Esophagus muscularis mucosa (tissue), 4 donors: ENCODE measurements around the gene RCOR1. TPM values are rescaled to one million over a fixed set of nuclear protein-coding genes. Genes with fewer than 3 reads are reported as not detected.

Experiments used
- DNase-seq: peaks from one replicate; pipeline ENCODE4 v3.0.0-alpha.2; 2017; ENCODE audit errors: extremely low spot score
- H3K27ac ChIP-seq, 4 donors: fragments of 200-600 bp; sonication (generic); replicated peaks in 1 of 4; 1 replicate in 3 of 4; 2 replicates in 1 of 4; pipeline ENCODE4 v1.5.1; 2016 to 2019; ENCODE audit warnings: mild to moderate bottlenecking in 1 of 4
- H3K27me3 ChIP-seq, 4 donors: fragments of 200-600 bp; sonication (generic); one replicate each; pipeline versions ENCODE4 v1.5.1 to v1.6.0; 2016 to 2019
- H3K36me3 ChIP-seq, 4 donors: fragments of 200-600 bp; sonication (generic); one replicate each; pipeline ENCODE4 v1.5.1; 2016 to 2019
- H3K4me1 ChIP-seq, 4 donors: fragments of 200-600 bp; sonication (generic); one replicate each; pipeline ENCODE4 v1.5.1; 2016 to 2019
- H3K4me3 ChIP-seq, 4 donors: fragments of 200-600 bp; sonication (generic); 1 replicate in 2 of 4; 2 replicates in 2 of 4; pipeline ENCODE4 v1.5.1; 2016 to 2019; ENCODE audit warnings: mild to moderate bottlenecking in 4 of 4, moderate library complexity in 1 of 4
- H3K9me3 ChIP-seq, 4 donors: fragments of 200-600 bp; sonication (generic); 1 replicate in 3 of 4; 2 replicates in 1 of 4; pipeline ENCODE4 v1.5.1; 2016 to 2019
- CTCF ChIP-seq, 3 experiments: fragments of 200-600 bp in 2 of 3; fragments of 450-650 bp in 1 of 3; sonication (generic) in 2 of 3; IDR thresholded peaks; one replicate each; pipeline ENCODE4 v1.5.1; 2017 to 2019; ENCODE audit warnings: antibody characterized with exemption in 3 of 3, mild to moderate bottlenecking in 2 of 3, moderate library complexity in 1 of 3
- EP300 ChIP-seq: sonication (generic); formaldehyde crosslinking; IDR thresholded peaks from one replicate; pipeline ENCODE4 v1.6.1; 2017; ENCODE audit warnings: antibody characterized with exemption
- POLR2A ChIP-seq: fragments of 450-650 bp; IDR thresholded peaks from one replicate; pipeline ENCODE4 v1.6.1; 2017; ENCODE audit warnings: antibody characterized with exemption, moderate library complexity, mild to moderate bottlenecking, low read depth
- POLR2AphosphoS5 ChIP-seq, 2 donors: sonication (generic); formaldehyde crosslinking; IDR thresholded peaks; one replicate each; pipeline ENCODE4 v1.6.1; 2017; ENCODE audit warnings: antibody characterized with exemption in 2 of 2
- WGBS: methylation state at CpG from one replicate; pipeline ENCODE4 v1.1.5; 2018; 5-methylcytosine and 5-hydroxymethylcytosine counted together
- intact Hi-C: fragments of 100-400 bp; cut with DNase I; formaldehyde crosslinking; loops from one replicate; pipeline ENCODE4 v1.15.1; 2023
- total RNA-seq, 4 donors: library from RNA; depleted of rRNA; stranded (reverse); fragments of >200 nt; gene quantifications; one replicate each; pipeline versions ENCODE4 v1.1.0 to v1.2.1, GENCODE V29; 2016

RCOR1 gene
- total RNA-seq, 4 donors from 2014 or later: 12.9 to 14.8 (median 13.8) TPM

GRCh38 chr14:102690509-102691286, 98.2 kb downstream of the RCOR1 start:
- TF ChIP-seq CTCF (IDR thresholded peaks at IDR 0.05): no peak
- TF ChIP-seq EP300: no peak
- TF ChIP-seq POLR2AphosphoS5 (IDR thresholded peaks at IDR 0.05): no peak
- TF ChIP-seq POLR2A: no peak
- Histone ChIP-seq H3K4me1 (peaks cover 3 to 37% (median 19%) of the 10 kb centered on the region in 4 donors), H3K27me3 (no peaks in the 10 kb centered on the region), H3K27ac (no peak overlapping the region), H3K36me3 (no peaks in the 10 kb centered on the region), H3K9me3 (no peaks in the 10 kb centered on the region), H3K4me3 (no peak overlapping the region)
- WGBS: 89% methylated on average over 11 of the region's 11 CpGs
- intact Hi-C loops: loop anchor here (10.0 kb wide), 1 partner anchor 166 kb away; no protein-coding TSS in a partner anchor
- DNase-seq: no peak

- Histone ChIP-seq H3K27ac (no peak overlapping the region), H3K4me1 (peaks cover 3 to 40% (median 23%) of the 10 kb centered on the region in 4 donors), H3K36me3 (no peaks in the 10 kb centered on the region), H3K9me3 (no peaks in the 10 kb centered on the region), H3K27me3 (no peaks in the 10 kb centered on the region), H3K4me3 (no peak overlapping the region)
- TF ChIP-seq POLR2A (no peak), EP300 (no peak), CTCF (IDR thresholded peaks at IDR 0.05) (no peak), POLR2AphosphoS5 (IDR thresholded peaks at IDR 0.05) (no peak)
- intact Hi-C loops: loop anchor here (10.0 kb wide), 1 partner anchor 167 kb away; no protein-coding TSS in a partner anchor
- no peak for DNase-seq
- WGBS: 57% methylated on average over 2 of the region's 2 CpGs
Measured at GRCh38 chr14:102691763-102692162, 99.3 kb downstream of the RCOR1 start.

- Histone ChIP-seq H3K4me3 (no peak overlapping the region), H3K27me3 (no peaks in the 10 kb centered on the region), H3K4me1 (peaks cover 8 to 46% (median 25%) of the 10 kb centered on the region in 4 donors), H3K9me3 (no peaks in the 10 kb centered on the region), H3K36me3 (no peaks in the 10 kb centered on the region), H3K27ac (no peak overlapping the region)
- no peak for DNase-seq
- WGBS: 61% methylated on average over 4 of the region's 4 CpGs
- TF ChIP-seq CTCF (IDR thresholded peaks at IDR 0.05) (no peak), POLR2AphosphoS5 (IDR thresholded peaks at IDR 0.05) (no peak)
- intact Hi-C loops: loop anchor here (10.0 kb wide), 1 partner anchor 168 kb away; no protein-coding TSS in a partner anchor
Measured at GRCh38 chr14:102692334-102692733, 99.9 kb downstream of the RCOR1 start.

GRCh38 chr14:102693006-102693755, 100.7 kb downstream of the RCOR1 start:
- H3K36me3 ChIP-seq: no peaks in the 10 kb centered on the region
- no peaks in the 10 kb centered on the region for H3K27me3 ChIP-seq
- H3K27ac ChIP-seq: no peak overlapping the region
- no peak overlapping the region for H3K4me3 ChIP-seq
- no peak for TF ChIP-seq CTCF (IDR thresholded peaks at IDR 0.05)
- no peak for TF ChIP-seq EP300
- no peak for TF ChIP-seq POLR2A
- TF ChIP-seq POLR2AphosphoS5 (IDR thresholded peaks at IDR 0.05): no peak
- peaks cover 8 to 47% (median 27%) of the 10 kb centered on the region in 4 donors for H3K4me1 ChIP-seq
- WGBS: 84% methylated on average over 4 of the region's 4 CpGs
- no peak for DNase-seq
- H3K9me3 ChIP-seq: no peaks in the 10 kb centered on the region
- intact Hi-C loops: loop anchor here (10.0 kb wide), 1 partner anchor 168 kb away; no protein-coding TSS in a partner anchor
